GM20431 (cell line): Measurements from ENCODE around the gene PPM1A.

Source experiments
- in situ Hi-C: fragments of 300-500 bp; cut with MseI, MboI; formaldehyde crosslinking; loops from one replicate; pipeline ENCODE4 v1.15.0; 2020; ENCODE audit warnings: low sequenced_read_pairs; ENCODE audit not compliant: unreplicated experiment

PPM1A gene

GRCh38 chr14:60225265-60225664, 23.8 kb upstream of the PPM1A start:
- in situ Hi-C loops: no loop called here

- in situ Hi-C loops: no loop called here
These were observed 22.7 kb upstream of the PPM1A start for GRCh38 chr14:60226298-60226697.

DNA sequence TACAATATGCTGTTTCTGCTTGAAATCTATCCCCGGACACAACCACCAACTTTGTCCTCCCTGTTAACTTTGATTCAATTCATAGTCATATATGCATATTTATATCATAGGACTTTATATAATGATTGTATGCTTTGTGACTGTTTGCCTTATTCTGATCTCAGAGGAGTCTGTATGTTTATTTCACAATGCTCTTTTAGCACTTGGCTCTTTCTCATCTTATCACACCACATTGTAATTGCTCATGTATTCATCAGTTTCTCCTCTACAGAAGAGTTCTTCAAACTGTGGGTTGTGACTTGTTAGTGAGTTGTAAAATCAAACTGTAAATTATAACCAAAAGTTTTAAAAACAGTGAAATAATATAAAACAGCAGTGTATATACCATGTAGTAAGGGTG, 21.7 kb upstream of the PPM1A start:
- in situ Hi-C loops: no loop called here

DNA sequence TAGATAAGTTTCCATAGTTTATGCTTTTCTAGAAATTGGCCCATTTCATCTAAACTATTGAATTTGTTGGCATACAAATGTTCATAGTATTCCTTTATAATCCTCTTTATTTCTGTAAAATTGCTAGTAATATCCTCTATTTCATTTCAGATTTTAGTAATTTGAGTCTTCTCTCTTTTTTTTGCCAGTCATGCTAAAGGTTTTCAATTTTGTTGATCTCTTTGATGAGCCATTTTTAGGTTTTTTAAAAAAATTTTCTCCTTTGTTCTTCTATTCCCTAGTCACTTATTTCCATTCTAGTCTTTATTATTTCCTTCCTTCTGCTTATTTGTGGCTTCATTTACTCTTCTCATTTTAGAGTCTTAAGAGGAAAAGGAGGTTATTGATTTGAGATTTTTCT, 19.4 kb upstream of the PPM1A start:
- in situ Hi-C loops: no loop called here

- in situ Hi-C loops: no loop called here
These were observed 16.8 kb upstream of the PPM1A start for GRCh38 chr14:60232185-60232584.

DNA sequence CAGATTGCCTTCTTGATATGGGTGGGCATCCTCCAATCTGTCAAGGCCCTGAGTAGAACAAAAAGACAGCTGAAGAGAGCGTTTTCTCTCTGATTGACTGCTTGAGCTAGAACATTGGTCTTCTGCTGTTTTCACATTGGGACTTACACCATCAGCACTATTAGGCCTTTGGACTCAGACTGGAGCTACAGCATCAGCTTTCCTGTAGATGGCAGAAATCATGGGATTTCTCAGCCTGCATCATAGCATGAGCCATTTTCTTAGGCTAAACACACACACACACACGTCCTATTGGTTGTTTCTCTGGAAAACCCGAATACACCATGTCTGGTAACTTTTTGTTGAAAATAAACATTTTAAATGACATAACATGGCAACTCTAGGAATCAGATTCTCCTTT, 15.8 kb upstream of the PPM1A start:
- in situ Hi-C loops: no loop called here

GRCh38 chr14:60233891-60234290, 15.1 kb upstream of the PPM1A start:
- in situ Hi-C loops: no loop called here

DNA sequence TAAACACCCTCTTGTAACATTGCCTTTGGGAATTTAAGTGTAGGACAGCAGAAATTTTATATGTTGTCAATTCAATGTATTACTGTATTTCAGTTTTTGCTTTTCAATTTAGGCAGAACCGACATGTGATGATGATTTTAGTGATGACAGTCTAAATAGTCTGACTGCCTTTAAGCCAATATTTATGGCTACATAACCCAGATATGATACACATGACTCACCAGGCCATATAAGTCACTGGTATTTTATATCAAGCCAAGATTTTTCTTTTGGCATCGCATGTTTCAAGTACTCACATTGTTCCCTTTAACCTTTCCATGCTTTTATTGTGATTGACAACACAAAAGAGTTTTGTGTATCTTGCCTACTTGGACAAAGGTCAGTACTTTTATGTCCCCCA, 13.6 kb upstream of the PPM1A start:
- in situ Hi-C loops: no loop called here

GRCh38 chr14:60238955-60239354, 10.1 kb upstream of the PPM1A start:
- in situ Hi-C loops: no loop called here

DNA sequence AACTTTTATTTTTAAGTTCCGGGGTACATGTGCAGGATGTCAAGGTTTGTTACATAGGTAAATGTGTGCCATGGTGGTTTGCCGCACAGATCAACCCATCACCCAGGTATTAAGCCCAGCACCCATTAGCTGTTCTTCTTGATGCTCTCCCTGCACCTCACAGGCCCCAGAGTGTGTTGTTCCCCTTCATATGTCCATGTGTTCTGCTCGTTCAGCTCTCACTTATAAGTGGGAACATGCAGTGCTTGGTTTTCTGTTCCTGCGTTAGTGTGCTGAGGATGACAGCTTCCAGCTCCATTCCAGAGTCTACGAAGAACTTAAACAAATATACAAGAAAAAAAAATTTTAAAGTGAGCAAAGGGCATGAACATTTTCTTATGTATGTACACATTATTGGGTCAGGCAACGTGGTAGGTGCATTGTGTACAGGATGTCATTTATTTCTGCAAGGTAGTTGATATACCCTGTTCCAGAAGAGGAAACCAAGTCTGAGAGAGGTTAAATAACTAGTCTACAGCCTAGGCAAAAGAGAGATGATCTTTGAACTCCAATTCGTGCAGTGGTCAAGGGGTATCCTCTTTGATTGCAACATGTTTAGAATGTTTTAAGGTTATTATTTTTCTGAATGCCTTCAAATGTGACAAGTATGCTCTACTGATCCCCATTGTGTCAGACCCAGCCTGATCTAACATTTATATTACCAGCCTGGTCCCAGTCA, 8.7 kb upstream of the PPM1A start:
- in situ Hi-C loops: no loop called here

GRCh38 chr14:60241091-60241490, 7.9 kb upstream of the PPM1A start:
- in situ Hi-C loops: no loop called here

DNA sequence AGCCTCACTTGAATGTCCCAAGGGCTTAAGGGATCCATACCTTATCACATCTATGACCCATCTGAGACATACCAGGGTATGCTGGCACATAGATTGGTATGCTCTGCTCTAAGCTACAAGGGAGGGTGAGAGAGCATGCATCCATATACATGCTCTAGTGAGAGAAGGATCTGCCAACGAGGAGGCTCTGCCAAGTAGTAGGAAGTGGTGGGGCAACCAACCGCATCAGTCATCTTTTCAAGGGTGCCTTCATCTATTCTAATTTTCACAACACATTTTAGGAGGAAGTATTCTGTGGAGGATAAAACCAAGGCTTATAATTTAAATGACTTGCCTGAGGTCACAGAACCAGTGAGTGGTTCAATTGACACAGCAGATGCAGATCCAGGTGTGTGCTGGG, 6.6 kb upstream of the PPM1A start:
- in situ Hi-C loops: no loop called here

DNA sequence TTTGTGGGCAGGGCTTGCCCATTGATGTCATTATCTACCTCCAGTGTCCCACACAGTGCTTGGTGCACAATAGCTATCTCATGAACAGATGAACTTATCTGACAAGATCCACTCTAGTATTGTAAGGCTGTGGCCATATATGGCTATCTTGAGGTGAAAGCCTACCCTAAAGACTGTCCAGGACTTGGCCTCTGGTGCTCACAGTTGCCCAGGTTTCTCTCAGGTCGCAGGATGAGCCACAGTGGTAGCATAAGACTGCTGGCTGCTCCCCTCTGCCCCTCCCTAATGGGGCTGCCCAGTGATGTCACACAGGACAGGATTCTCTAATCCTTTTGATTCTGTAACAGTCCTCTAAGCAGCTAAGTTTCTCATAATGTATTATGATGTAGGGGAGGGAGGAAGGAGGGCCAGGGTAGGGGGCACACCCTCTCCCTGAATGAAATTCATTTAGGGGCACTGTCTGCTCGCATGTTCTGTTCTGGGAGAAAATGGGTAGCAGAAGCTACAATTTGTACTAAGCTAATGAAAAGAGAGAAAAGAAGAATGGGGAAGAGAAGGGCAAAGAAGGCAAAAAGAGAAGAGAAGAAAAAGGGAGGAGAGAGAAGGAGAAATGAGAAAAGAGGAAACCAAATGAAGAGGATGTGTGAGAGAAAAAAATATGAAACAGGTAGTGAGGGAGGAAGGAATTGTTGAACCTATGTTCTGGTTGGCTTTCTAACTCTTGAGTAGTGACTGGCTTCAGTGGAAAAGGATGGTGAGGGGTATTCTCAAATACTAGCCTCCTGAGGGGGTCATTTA, 3.4 kb upstream of the PPM1A start:
- in situ Hi-C loops: no loop called here

DNA sequence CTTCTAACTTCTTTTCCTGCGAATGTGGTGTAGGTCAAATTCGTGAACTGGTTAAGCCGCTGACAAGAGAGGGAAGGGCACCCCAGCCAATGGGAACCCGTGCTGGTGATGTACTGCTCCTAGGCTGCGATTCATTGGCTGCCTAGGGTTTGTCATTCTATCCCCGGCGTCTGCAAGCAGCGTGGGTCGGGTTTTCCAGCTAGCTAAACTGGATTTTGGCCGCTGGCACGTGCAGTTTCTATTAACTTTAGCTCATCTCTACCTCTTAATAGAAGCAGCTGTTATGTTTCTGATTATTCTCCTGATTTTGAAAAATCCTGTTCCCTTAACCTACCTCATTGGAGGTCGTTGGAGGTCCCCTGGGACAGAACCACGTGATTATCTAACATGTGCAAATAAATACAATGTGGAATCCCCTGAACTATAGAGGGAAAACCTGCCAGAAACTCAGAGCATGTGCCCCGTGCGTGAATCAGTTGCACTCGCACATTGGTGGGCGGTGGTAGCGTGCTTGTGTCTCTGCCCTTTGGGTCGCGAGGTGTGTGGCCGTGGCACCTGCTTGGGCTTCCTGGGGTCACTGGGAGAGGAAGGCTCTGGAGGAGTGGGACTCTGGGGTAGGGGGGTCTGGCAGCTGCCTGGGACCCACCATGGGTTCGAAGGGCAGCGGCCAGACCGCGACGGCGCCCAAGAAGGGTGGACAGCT, 876 bp upstream of the PPM1A start:
- in situ Hi-C loops: no loop called here

DNA sequence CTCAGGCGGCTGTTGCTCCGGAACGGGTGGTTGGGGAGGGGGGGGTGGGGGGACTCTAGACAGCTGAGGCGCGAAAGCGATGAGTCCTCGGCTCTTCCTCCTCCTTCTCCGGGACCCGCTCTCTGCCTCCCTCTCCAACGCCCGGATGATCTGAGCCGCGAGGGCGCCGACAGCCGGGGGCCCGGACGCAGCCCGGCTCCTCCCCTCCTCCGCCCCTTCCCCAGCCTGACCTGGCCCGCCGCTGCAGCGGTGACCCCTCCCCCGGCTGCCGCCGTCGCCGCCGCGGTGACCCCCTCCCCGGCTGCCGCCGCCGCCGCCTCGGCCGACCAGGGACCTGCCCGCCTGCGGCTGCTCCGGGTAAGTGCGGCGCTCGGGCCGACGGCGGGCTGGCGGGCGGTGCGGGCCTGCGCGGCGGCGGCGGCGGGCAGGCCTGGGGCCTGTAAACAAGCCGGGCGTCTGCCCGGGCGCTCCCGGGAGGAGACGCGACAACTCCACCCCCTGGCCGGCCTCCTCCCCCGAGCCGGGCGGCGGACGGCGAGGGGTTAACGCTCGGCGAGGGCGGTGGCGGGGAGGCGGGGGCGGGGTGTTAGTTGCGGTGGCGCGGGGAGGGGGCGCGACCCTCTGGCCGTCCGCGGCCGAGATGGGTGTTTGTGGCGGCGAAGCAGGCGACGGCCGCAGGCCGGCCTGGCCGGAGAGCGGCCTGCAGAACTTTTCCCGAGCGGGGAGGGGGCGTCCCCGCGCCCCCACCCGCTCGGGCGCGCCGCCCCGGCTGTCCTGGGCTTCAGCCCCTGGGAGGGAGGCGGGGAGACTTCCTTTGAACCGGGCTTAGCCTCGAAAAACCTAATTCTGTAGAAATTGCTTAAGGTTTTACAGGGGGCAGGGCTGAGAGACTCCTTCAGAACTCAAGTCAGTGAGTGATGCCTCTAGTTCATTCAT, 568 bp downstream of the PPM1A start:
- in situ Hi-C loops: no loop called here

GRCh38 chr14:60250257-60251035, 1.4 kb downstream of the PPM1A start:
- in situ Hi-C loops: no loop called here

DNA sequence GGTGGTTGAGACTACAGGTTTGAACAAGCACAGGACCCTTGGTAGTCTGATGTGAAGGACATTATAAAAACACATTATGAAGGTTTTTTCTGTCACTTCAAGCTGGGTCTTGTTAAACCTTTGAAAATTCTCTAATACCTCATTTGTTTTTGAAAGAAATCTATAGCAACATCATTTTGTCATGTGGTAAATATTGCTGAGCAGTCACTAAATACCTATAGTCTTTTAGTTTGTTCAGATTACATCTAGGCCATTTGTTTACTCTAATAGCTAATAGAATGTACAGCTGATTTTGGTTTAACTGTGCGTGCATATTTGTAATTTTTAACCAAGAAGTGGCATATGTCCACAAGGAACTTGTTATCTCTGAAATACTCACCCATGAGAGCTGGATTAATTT, 2.9 kb downstream of the PPM1A start:
- in situ Hi-C loops: no loop called here

DNA sequence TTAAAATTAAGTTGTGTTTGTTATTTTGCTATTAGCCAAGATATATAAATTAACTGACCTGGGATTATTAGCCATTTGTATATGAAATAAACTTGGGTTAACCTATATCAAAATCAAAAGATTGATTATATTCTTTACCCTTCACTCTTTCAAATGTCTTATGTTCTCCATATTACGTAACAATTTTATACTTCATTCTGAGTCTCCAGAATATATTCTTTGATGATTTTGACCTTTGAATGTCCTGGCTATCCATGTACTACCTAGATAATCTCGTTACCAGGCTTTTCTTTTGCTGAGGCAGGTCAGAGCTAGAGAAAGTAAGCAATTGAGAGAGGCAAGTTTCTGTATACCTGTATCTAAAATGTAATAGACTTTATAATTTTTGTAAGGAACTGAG, 3.6 kb downstream of the PPM1A start:
- in situ Hi-C loops: no loop called here

DNA sequence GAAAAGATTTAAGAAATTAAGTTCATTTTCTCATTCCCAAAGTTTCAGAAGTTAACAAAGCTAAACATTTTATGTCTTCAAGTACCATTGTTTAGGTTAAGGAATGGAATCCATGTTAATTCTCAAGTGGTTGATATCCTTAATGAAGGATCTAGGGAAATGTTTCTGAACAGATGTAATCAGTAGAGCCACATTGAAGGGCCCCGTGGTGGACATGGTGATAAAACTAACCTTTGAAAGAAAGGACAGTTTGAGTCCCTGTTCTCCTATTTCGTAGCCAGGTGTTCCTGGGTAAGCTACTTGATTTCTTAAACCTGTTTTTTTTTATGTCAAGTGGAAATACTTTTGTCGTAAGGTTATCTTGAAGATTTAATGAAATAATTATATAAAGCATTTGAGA, 4.6 kb downstream of the PPM1A start:
- in situ Hi-C loops: no loop called here
